AG09309 (cell line): ENCODE measurements around the gene ITGB8.

ENCODE experiments used
- DNase-seq: peaks from one replicate; pipeline ENCODE4 v3.0.0-alpha.2; 2010; ENCODE audit warnings: low read depth
- H3K4me3 ChIP-seq: 2 replicates; pipeline ENCODE4 v1.5.1; 2011; ENCODE audit warnings: mild to moderate bottlenecking, low read depth, low read length, moderate library complexity; ENCODE audit not compliant: control insufficient read depth
- CTCF ChIP-seq: IDR thresholded peaks from 2 replicates; pipeline ENCODE4 v1.5.1; 2011; ENCODE audit warnings: mild to moderate bottlenecking, low read depth, low read length, inconsistent platforms; ENCODE audit not compliant: insufficient read depth, control insufficient read depth; ENCODE audit errors: missing control alignments

Gene ITGB8

GRCh38 chr7:20288036-20288435, 42.7 kb upstream of the ITGB8 start:
- H3K4me3 ChIP-seq: no peak overlapping the region
- no peak for TF ChIP-seq CTCF
- no peak for DNase-seq

- TF ChIP-seq CTCF: no peak
- H3K4me3 ChIP-seq: no peak overlapping the region
- no peak for DNase-seq
These were observed 40.1 kb upstream of the ITGB8 start for GRCh38 chr7:20290505-20291111.

- H3K4me3 ChIP-seq: no peak overlapping the region
- DNase-seq: no peak
- TF ChIP-seq CTCF: no peak
These were observed 37.4 kb upstream of the ITGB8 start for GRCh38 chr7:20293336-20293735.

- H3K4me3 ChIP-seq: no peak overlapping the region
- no peak for TF ChIP-seq CTCF
- DNase-seq: no peak
These were observed 34.3 kb upstream of the ITGB8 start for GRCh38 chr7:20296444-20296843.

- no peak for DNase-seq
- H3K4me3 ChIP-seq: no peak overlapping the region
- TF ChIP-seq CTCF: no peak
These were observed 33.8 kb upstream of the ITGB8 start for GRCh38 chr7:20296901-20297300.

GRCh38 chr7:20298486-20298901, 32.2 kb upstream of the ITGB8 start:
- no peak for TF ChIP-seq CTCF
- DNase-seq: no peak
- no peak overlapping the region for H3K4me3 ChIP-seq

GRCh38 chr7:20299145-20299544, 31.6 kb upstream of the ITGB8 start:
- no peak for DNase-seq
- no peak overlapping the region for H3K4me3 ChIP-seq
- no peak for TF ChIP-seq CTCF
